Inferior parietal cortex (tissue), 1 donor: ENCODE data around the gene ARIH1.
"Not testable (repeated sequence)": the region's sequence is repeated elsewhere in the genome, so short reads cannot be mapped to it uniquely, and the experiment has no call there.

Source experiments
- DNase-seq: peaks from one replicate; pipeline ENCODE4 v3.0.0-alpha.2; 2016; ENCODE audit errors: extremely low spot score

Gene ARIH1

DNA sequence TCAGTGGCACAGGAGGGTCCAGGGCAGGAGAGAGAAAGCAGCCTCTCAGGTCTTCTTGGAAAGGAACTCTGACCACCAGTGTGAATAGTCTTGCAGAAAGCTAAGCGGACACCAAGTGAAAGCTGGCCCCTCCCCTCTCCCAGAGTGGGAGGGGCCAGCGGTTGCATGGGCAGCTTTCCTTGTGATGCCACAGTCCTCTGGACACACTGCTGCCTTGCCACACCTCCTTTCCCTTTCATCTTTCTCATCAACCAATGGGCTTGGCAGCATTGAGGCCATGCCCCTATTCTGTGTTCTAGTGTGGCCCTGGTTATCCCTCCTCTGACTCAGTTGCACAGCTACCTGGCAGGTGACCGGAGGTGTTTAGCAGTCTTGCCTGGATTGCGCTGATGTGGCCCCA, 130.7 kb downstream of the ARIH1 start:
- no peak for DNase-seq

DNA sequence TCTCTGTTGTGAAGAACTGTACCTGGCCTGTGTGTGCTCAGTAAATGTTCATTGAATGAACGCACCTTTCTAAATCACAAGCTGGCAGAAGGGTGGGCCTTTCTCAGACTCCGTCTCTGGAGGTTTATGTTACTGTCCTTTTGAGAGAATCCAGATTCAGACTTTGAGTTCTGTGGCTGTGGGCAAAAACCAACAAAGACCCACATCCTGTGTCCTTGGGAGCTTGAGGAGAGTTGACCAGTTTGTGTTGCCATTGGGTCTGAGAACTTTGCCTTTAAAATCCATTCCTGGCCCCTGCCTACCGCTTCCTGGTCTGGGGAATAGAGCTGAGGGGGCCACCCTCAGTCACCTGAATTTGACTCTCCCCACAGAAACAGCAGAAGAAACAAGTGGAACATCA, 134.0 kb downstream of the ARIH1 start:
- not testable (repeated sequence) for DNase-seq

DNA sequence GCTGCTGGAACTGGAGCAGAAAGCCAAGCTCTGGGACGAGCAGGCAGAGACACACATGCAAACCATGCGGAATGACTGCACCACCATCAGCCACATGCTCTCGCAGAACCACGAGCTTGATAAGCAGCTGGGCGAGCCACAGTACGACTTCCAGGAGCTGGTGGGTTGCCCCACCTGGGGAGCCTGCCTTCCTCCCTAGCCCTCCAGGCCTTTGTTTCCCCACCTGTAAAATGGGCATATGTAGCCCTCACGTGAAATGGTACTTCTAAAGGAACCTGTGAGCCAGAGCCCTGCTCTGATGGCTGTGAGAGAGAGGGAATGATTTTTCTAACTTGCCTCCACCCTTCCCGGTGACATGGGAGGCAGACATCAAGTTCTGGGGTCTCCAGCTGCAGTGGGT, 135.7 kb downstream of the ARIH1 start:
- no peak for DNase-seq

DNA sequence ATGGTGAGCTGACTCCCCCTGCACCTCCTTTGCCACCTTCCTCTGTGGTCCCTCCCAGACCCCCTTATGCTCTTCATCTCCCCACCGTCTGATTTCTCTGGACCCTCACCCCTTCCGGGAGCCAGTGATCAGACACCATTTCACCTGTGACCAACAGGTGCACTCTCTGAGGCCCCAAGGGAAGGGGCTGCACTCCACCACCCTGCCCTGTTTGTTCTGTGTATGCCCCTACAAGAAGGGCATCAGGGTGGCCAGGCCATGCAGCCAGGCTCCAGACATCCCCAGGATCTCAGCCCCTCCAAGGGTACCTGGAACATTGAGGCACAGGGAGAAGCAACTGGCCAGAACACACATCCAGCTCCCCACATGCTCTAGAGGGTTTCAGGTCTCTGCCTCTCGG, 138.2 kb downstream of the ARIH1 start:
- not testable (repeated sequence) for DNase-seq

DNA sequence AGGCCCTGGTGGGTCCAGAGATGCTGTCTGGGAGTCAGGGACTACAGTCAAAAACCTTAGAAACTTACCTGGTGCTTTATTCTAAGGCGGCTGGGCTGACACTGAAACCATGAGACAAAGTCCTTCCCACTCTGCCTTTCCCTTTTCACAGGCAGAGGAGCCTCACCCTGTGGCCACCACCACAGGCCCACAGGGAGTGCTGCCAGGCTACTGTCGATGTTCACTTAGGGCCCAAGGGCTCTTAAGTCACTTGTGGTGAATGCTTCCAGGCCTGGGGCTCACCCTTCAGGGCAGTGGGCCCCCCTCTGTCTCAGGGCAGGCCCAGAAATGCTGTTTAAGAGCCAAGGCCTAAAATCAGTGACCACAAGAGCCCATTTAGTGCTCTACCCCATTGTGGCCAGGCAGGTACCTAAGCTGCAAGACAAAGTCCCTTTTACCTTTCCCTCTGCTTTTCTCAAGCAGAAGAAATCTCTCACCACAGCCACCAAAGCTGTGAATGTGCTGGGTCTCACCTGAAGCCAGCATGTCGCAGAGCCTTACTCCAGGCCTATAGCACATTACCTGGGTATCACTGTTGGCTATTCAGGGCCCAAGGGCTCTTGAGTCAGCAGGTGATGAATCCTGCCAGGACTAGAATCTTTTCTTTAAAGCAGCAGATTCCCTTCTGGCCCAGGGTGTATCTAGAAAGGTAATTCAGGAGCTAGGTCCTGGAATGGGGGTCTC, 140.8 kb downstream of the ARIH1 start:
- no peak for DNase-seq

DNA sequence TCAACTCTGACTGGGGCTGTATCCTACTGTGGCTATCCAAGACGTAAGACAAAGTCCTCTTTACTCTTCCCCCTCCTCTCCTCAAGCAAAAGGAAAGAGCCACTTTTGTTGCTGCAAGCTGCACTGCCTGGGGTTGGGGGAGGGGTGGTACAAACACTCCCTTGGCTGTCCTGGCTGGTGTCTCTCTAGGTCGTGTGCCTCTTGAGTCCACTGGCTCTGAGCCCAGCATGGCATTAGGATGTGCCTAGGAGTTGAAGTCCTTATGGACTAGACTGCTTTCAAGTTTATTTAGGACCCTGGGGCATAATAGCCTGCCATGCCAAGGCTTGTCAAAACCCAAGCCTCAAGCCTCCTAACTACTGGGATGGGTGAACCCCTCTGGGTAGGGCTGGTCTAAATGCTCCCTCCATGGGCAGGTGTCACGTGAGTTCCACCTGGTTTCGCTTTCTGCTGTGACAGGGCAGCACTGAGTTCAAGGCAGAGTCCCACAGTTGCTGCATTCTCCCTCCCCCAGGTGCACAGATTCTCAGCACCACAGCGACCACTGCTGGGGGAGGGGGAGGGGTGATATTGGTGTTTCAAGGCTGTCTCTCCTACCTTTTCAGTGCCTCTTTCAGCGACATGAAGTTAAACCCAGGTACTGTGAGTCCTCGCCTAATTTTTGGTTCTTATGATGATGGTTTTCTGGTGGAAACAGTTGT, 141.6 kb downstream of the ARIH1 start:
- DNase-seq, result not testable (repeated sequence)

DNA sequence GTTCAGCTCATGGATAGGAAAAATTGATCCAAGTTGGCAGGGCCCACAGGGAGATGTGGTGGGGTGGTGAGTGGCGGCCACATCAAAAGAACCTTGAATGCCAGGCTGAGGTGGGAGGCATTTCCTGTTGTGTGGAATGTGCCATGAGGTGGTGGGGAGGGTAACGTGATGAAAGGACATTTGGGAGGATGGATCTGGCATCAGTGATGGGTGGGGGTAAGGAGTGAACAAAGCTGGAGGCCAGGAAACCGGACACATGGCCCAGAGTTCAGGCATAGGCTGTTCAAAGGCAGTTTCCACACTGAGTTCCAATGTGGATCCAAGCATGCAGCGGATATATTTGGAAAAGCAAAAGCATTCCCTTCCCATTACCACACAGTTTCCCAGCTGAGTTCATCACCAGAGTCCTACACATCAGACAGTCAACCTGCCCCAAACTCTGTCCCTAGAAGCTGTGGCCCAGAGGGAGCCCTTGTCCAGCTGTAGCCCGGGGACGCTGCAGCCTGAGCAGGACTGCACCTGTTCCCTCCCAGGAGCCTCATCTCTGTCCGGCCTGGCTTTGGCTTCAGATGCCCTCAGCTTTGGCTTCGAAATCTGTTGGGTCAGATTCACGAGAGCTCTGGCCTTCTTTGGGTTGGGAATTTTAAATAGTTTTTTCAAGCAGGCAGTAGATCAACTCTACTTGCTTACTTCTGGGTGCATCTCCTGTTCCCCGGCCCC, 142.5 kb downstream of the ARIH1 start:
- no peak for DNase-seq

DNA sequence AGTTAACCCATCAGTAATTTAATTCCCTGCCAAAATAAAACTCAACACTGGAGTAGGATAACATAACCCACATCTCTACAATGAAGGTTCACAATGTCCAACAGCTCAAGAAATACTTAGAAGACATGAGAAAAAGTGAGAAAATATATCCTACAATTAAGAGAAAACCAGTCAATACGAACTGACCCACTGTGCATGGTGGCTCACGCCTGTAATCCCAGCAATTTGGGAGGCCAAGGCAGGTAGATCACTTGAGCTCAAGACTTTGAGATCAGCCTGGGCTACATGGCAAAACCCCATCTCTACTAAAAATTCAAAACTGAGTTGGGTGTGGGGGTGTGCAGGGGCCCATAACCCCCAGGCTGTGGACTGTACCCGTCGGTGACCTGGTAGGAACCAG, 149.7 kb downstream of the ARIH1 start:
- DNase-seq, result not testable (repeated sequence)

DNA sequence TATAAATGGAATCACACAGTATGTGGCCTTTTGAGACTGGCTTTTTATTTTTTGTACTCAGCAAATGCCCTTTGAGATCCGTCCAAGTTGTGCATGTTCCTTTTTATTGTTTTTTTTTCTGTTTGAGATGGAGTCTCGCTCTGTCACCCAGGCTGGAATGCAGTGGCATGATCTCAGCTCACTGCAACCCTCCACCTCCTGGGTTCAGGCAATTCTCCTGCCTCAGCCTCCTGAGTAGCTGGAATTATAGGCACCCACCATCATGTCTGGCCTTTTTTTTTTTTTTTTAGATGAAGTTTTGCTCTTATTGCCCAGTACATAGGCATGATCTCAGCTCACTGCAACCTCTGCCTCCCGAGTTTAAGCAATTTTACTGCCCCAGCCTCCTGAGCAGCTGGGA, 152.0 kb downstream of the ARIH1 start:
- not testable (repeated sequence) for DNase-seq

DNA sequence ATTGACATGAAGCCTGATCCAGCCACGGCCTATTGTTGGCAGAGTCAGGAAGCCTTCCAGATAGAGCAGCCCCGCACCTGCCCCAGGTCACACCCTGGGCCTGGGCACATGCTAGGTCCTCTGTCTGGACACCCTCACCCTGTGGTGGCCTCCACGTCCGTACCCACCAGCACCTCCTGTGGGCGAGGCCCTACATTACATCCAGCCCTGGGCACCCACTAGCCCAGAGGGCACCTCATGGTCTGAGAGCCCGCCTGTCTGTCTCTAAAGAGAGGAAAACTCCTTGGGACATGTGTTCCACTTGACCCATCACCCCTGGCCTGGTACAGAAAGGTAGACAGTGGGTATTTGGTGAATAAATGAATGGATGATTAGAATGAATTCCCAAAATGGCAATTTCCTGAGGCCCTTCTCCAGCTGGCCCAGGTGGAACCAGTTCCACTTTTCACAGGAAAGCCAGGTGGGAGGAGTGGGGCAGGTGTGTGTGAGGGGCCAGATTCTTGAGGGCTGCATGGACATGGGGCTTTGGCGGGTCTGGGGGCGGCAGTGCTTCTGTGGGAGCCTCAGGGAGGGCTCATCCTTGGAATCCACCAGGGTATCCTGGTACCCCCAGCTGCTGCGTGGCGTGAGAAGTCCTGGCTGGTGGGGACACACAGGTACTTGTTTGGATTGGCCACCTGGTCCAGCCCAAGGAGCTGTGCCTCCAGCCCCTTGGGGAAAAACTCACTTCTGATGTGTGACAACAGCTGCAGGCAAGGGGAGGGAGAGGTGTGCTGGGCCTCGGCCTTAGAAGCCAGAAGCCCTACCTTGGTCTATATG, 154.3 kb downstream of the ARIH1 start:
- not testable (repeated sequence) for DNase-seq

DNA sequence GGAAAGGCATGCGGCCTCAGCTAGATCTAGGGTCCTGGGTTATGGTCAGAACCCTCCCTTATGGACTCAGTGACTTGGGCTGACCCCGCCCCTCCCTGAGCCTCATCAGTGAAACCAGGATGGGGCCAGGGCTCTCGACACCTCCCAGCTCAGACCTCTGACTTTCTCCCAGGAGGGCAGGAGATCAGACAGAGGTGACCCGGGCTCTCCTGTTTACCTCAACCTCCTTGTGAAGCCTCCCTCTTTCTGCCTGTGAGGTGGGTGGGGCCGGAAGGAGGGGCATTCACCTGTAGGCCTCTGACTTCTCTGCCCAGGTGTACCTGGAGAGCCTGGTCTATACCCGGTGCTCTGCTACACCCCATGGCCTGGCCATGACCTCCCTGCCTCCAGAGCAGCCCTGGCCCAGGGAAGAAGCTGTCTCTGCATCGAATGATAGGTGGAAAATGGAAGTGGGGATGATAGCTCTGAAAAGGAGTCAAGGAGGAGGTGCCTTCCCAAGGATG, 155.0 kb downstream of the ARIH1 start:
- DNase-seq, result not testable (repeated sequence)

DNA sequence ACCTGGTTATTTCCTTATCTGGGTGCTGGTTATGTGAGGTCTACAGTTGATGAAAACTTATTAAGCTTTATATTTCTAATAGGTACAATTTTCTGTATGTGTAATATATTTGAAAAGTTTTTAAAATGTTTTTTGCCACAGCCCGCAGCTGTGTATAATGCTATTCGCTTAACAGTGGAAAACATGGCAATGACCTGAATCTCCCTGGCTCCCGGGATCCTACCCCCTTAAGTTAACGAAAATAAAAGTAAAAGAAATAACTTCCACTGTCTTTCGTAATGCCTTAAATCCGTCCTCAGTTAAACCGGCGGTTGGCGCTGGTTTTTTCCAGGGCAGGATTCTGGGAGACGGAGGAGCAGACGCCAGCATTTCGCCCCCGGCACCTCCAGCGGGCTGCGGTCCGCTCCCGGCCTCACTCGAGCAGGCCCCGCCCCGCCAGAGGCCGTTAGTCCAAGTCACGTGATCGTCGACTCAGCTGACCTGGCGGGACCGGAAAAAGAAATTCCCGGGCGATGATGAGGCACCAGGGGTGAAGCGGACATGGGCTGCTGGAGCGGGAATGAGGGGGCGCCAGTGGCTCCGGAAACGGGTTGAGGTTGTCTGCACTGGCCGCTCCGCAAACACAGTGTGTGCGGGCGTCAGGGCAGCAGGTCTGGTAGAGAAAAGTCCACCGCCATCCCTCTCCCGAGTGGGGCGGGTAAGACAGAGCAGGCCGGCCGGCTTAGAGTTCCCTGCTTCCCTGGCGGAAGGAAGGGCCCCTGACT, 162.6 kb downstream of the ARIH1 start:
- peak; percentile 67 for DNase-seq

DNA sequence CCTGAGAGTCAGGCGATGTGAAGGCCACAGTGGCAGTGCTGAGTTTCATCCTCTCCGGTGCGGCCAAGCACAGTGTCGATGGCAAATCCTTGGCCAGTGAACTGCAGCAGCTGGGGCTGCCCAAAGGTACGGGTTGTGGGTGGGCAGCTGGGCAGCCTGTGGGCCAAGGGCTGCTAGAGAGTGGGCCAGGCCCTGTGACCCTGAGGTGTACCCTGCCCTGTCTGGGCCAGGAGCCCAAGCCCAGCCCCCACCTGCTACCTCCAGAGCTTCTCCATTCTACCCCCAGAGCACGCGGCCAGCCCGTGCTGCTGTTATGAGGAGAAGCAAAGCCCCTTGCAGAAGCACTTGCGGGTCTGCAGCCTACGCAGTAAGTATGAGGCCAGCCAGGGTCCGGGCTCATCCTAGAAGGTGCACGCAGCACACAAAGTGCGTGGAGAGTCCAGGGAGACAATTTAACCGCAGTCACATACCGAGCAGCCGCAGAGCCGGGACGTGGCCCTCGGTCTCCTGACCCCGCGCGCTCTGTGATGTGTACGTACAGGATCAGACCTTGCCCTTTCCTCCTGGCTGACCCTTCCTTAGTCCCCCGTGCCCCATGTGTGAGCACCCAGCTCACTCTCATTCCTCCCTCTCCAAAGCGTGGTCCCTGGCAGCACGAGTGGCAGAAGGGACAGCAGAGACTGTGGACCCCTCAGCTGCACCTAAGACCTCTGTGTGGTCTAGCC, 165.8 kb downstream of the ARIH1 start:
- DNase-seq, result not testable (repeated sequence)

DNA sequence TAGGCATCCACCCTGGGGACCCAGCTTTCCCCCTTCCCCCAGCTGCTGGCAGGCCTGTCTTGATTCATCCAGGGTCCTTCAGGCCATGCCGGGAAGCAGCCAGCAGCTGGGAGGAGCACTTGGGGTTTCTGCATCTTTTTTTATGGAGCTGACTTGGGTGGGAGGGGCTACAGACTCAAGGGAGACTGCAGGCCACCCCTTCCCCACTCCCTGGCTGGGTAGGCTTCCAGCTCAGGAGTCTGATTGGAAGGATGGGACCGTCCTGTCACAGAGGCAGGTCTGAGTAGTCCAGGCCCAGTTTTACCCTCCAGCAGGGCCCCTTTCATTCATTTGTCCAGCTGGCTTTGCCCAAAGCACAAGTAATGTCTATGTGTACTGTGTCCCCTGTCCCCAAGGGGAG, 168.1 kb downstream of the ARIH1 start:
- not testable (repeated sequence) for DNase-seq

DNA sequence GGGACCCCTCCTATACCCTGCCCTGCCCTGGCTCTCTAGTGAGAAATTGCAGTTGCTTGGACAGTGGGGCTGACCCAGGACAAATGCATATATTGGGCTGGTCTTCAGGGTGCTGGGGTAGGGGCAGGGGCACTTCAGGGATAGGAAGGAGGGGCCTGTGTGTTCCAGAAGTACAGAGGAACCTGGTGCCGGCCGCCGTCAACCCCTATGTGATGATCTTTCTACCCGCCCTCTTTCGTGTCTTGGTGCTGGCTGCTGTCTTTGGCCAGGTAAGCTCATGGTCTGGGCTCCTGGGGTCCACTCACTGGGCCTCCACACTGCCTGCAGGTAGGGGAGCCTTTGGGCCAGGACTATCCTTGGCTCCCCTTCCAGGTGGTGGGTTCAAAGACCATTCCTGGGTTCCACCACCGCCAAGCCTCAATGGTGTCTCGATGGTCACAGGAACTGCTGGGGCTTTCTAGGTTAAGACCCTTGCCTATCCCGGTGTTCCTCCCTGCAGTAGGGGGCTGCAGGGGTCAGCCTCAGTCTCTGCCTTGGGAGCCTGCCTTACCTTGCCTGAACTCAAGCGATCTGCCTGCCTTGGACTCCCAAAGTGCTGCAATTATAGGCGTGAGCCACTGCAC, 174.6 kb downstream of the ARIH1 start:
- DNase-seq, result not testable (repeated sequence)
